H1 (cell line): ENCODE results near the gene STK26. TPM values are rescaled to one million over a fixed set of nuclear protein-coding genes. Genes with fewer than 3 reads are reported as not detected.

Experiments used
- BCL11A ChIP-seq, 2 experiments: IDR thresholded peaks; one replicate each; pipeline ENCODE4 v1.6.1; 2011; ENCODE audit warnings: low read depth in 2 of 2, low read length in 2 of 2, mild to moderate bottlenecking in 2 of 2
- CHD2 ChIP-seq: IDR thresholded peaks from 2 replicates; pipeline ENCODE4 v1.6.1; 2012; ENCODE audit warnings: low read length, improper control_type of control experiment
- FOSL1 ChIP-seq: IDR thresholded peaks from 2 replicates; pipeline ENCODE4 v1.6.1; 2011; ENCODE audit warnings: mild to moderate bottlenecking, low read depth, low read length, moderate library complexity; ENCODE audit not compliant: insufficient read depth
- KDM5A ChIP-seq: fragments of 200-600 bp; IDR thresholded peaks from 2 replicates; pipeline ENCODE4 v1.7.1; 2012; ENCODE audit warnings: mild to moderate bottlenecking, low read length, inconsistent platforms, mixed read lengths
- SRF ChIP-seq: IDR thresholded peaks from 2 replicates; pipeline ENCODE4 v1.6.1; 2011; ENCODE audit warnings: mild to moderate bottlenecking, low read depth, low read length, moderate library complexity
- polyA plus RNA-seq, 7 experiments: library from polyadenylated mRNA; depleted of rRNA in 3 of 7; stranded (reverse) in 5 of 7; unstranded in 2 of 7; fragments of >200 nt in 5 of 7; fragments of 200-250 nt in 2 of 7; gene quantifications; 1 replicate in 5 of 7; 2 replicates in 1 of 7; 4 replicates in 1 of 7; pipeline versions ENCODE4 v1.2.1 to v1.2.3, GENCODE V29; 2011 to 2013; ENCODE audit warnings: missing spikeins in 2 of 7, mixed read lengths in 2 of 7
- total RNA-seq: library from RNA; stranded (reverse); fragmentation: NEBNext Ultra II Directional; extraction: Animal tissue kit (Norgen Biotek cat#: 25700); gene quantifications from 2 replicates; pipeline ENCODE4 v1.2.1, GENCODE V29; 2021

The STK26 gene
- total and polyA plus RNA-seq, 2 of the 8 experiments (the other 6 are each of a cell fraction or from before 2014, with no cell fraction given) = 24.2 to 98.2 TPM

DNA sequence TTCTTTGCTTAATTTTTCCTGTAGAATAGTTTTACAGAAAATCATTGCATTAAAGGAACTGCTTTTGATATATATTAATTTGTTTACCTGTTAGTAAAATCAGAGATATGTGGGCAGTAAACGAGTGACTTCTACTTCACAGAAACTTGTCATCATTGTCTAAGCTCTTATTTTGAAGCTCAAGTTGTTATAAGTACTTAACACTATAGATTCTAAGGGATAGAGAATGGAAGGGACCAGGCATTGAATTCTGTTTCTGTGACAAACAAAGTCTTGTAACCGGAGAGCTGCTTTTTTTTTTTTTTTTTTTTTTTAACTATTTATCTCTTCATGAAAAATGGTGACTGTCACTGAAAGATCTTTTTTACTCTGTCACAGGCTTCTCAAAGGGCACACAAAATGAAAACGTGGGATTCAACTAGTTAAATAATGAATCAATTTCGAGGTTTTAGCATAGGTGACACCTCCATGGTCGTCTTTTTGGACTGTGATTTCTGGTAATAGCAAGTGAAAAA, 14.4 kb downstream of the STK26 start (continued):
- no peak for TF ChIP-seq KDM5A
- TF ChIP-seq BCL11A (IDR thresholded peaks at IDR 0.05; ENCODE audit: low read depth in 2 of 2, low read length in 2 of 2) = no peak
- no peak for TF ChIP-seq CHD2
- no peak for TF ChIP-seq FOSL1
- no peak for TF ChIP-seq SRF
